ENCODE results near the gene ZFP36. TPM values are rescaled to one million over a fixed set of nuclear protein-coding genes. Genes with fewer than 3 reads are reported as not detected.

The ZFP36 gene
- polyA plus RNA-seq, 3 donors from 2014 or later, result 305 to 745 (median 318) TPM

- Mint-ChIP-seq H3K27me3 (ENCODE audit: low read depth in 3 of 3) (peaks cover 0 to 2% (median 0%) of the 10 kb centered on the region in 3 donors), H3K27ac (peak overlapping the region in 1 of 6 donors; percentile 53), H3K36me3 (peaks cover 0 to 8% (median 6%) of the 10 kb centered on the region in 3 donors), H3K4me3 (no peak overlapping the region), H3K4me1 (no peaks in the 10 kb centered on the region), H3K9me3 (no peaks in the 10 kb centered on the region)
- no peak for DNase-seq
These were observed 16.8 kb downstream of the ZFP36 start for GRCh38 chr19:39423258-39424086.

- Mint-ChIP-seq H3K36me3 (peaks cover 0 to 6% (median 5%) of the 10 kb centered on the region in 3 donors), H3K4me1 (no peaks in the 10 kb centered on the region), H3K27ac (no peak overlapping the region), H3K9me3 (no peaks in the 10 kb centered on the region), H3K4me3 (no peak overlapping the region), H3K27me3 (ENCODE audit: low read depth in 3 of 3) (peaks cover 0 to 2% (median 0%) of the 10 kb centered on the region in 3 donors)
- DNase-seq, result no peak
These were observed 18.3 kb downstream of the ZFP36 start for GRCh38 chr19:39424934-39425333.

- no peak for DNase-seq
- Mint-ChIP-seq H3K4me1 (no peaks in the 10 kb centered on the region), H3K36me3 (peaks cover 0 to 6% (median 5%) of the 10 kb centered on the region in 3 donors), H3K9me3 (no peaks in the 10 kb centered on the region), H3K27ac (peak overlapping the region in 1 of 6 donors; percentile 64), H3K4me3 (no peak overlapping the region), H3K27me3 (ENCODE audit: low read depth in 3 of 3) (peaks cover 0 to 2% (median 0%) of the 10 kb centered on the region in 3 donors)
These were observed 19.1 kb downstream of the ZFP36 start for GRCh38 chr19:39425744-39426143.

GRCh38 chr19:39426170-39426569 lies 19.5 kb downstream of the ZFP36 start:
- Mint-ChIP-seq H3K9me3 (no peaks in the 10 kb centered on the region), H3K27ac (peak overlapping the region in 3 of 6 donors; percentile 9 to 64 (median 15)), H3K4me3 (no peak overlapping the region)

GRCh38 chr19:39427707-39428106 lies 21.1 kb downstream of the ZFP36 start:
- H3K9me3 Mint-ChIP-seq, result no peaks in the 10 kb centered on the region
- peaks cover 0 to 8% (median 5%) of the 10 kb centered on the region in 3 donors for H3K36me3 Mint-ChIP-seq
- no peak for DNase-seq
- H3K27me3 Mint-ChIP-seq (ENCODE audit: low read depth in 3 of 3), result peaks cover 0 to 2% (median 0%) of the 10 kb centered on the region in 3 donors
- peaks cover 1 to 2% of the 10 kb centered on the region in 2 donors for H3K4me1 Mint-ChIP-seq
- H3K4me3 Mint-ChIP-seq, result no peak overlapping the region
- no peak overlapping the region for H3K27ac Mint-ChIP-seq

More at GRCh38 chr19:39426170-39426569, 19.5 kb downstream of the ZFP36 start:
- H3K27me3 Mint-ChIP-seq (ENCODE audit: low read depth in 3 of 3), result peaks cover 0 to 2% (median 0%) of the 10 kb centered on the region in 3 donors
- H3K4me1 Mint-ChIP-seq, result no peaks in the 10 kb centered on the region
- DNase-seq, result no peak
- peaks cover 0 to 6% (median 5%) of the 10 kb centered on the region in 3 donors for H3K36me3 Mint-ChIP-seq

- no peak overlapping the region for H3K4me3 Mint-ChIP-seq
- no peak overlapping the region for H3K27ac Mint-ChIP-seq
- no peaks in the 10 kb centered on the region for H3K27me3 Mint-ChIP-seq (ENCODE audit: low read depth in 3 of 3)
- H3K36me3 Mint-ChIP-seq, result peaks cover 4 to 16% (median 12%) of the 10 kb centered on the region in 3 donors
- DNase-seq, result no peak
- H3K9me3 Mint-ChIP-seq, result no peaks in the 10 kb centered on the region
- H3K4me1 Mint-ChIP-seq, result peaks cover 7 to 9% of the 10 kb centered on the region in 2 donors
These were observed 21.9 kb downstream of the ZFP36 start for GRCh38 chr19:39428283-39429112.

GRCh38 chr19:39430675-39431593 lies 24.3 kb downstream of the ZFP36 start:
- H3K27me3 Mint-ChIP-seq (ENCODE audit: low read depth in 3 of 3), result peaks cover 6 to 9% (median 6%) of the 10 kb centered on the region in 3 donors

GRCh38 chr19:39432677-39433025 lies 26.0 kb downstream of the ZFP36 start:
- Mint-ChIP-seq H3K4me3 (peak overlapping the region in 2 of 5 donors; percentile 33 to 44), H3K9me3 (no peaks in the 10 kb centered on the region), H3K4me1 (peaks cover 35 to 43% of the 10 kb centered on the region in 2 donors), H3K27ac (peak overlapping the region in 4 of 6 donors; percentile 10 to 82 (median 54)), H3K36me3 (peaks cover 6 to 24% (median 14%) of the 10 kb centered on the region in 3 donors), H3K27me3 (ENCODE audit: low read depth in 3 of 3) (peaks cover 13 to 18% (median 13%) of the 10 kb centered on the region in 3 donors)
- DNase-seq, result no peak

More at GRCh38 chr19:39430675-39431593, 24.3 kb downstream of the ZFP36 start:
- Mint-ChIP-seq H3K4me3 (no peak overlapping the region), H3K27ac (peak overlapping the region in 3 of 6 donors; percentile 28 to 72 (median 49)), H3K9me3 (no peaks in the 10 kb centered on the region), H3K36me3 (peaks cover 7 to 24% (median 14%) of the 10 kb centered on the region in 3 donors), H3K4me1 (peaks cover 26 to 33% of the 10 kb centered on the region in 2 donors)
- DNase-seq, result peak in 1 of 3 donors; percentile 41

GRCh38 chr19:39433480-39434079 lies 26.9 kb downstream of the ZFP36 start:
- no peak for DNase-seq
- H3K9me3 Mint-ChIP-seq, result no peaks in the 10 kb centered on the region
- H3K4me3 Mint-ChIP-seq, result peak overlapping the region in 4 of 5 donors; percentile 29 to 94 (median 55)
- peaks cover 6 to 24% (median 14%) of the 10 kb centered on the region in 3 donors for H3K36me3 Mint-ChIP-seq
- peak overlapping the region; percentile 32 to 93 (median 82) for H3K27ac Mint-ChIP-seq
- peaks cover 35 to 43% of the 10 kb centered on the region in 2 donors for H3K4me1 Mint-ChIP-seq
- H3K27me3 Mint-ChIP-seq (ENCODE audit: low read depth in 3 of 3), result peaks cover 16 to 18% (median 17%) of the 10 kb centered on the region in 3 donors

- DNase-seq, result no peak
- Mint-ChIP-seq H3K27ac (peak overlapping the region; percentile 67 to 97 (median 83)), H3K9me3 (no peaks in the 10 kb centered on the region), H3K36me3 (peaks cover 6 to 24% (median 14%) of the 10 kb centered on the region in 3 donors), H3K27me3 (ENCODE audit: low read depth in 3 of 3) (peaks cover 16 to 21% (median 17%) of the 10 kb centered on the region in 3 donors), H3K4me1 (peaks cover 35 to 43% of the 10 kb centered on the region in 2 donors), H3K4me3 (peak overlapping the region; percentile 54 to 99 (median 93))
These were observed 27.8 kb downstream of the ZFP36 start for GRCh38 chr19:39434123-39435076.

GRCh38 chr19:39435499-39436349 lies 29.1 kb downstream of the ZFP36 start, which contains the start of gene RPS16:
Gene RPS16 (minus strand): TSS chr19:39435949. CDS start chr19:39435895, 54 bp downstream.
- Mint-ChIP-seq H3K27me3 (ENCODE audit: low read depth in 3 of 3) (peaks cover 16 to 21% (median 17%) of the 10 kb centered on the region in 3 donors), H3K36me3 (peaks cover 6 to 24% (median 14%) of the 10 kb centered on the region in 3 donors), H3K4me3 (peak within 1 kb of the TSS; percentile 93 to 99 (median 95))

More at GRCh38 chr19:39435499-39436349, 29.1 kb downstream of the ZFP36 start, which contains the start of gene RPS16:
- Mint-ChIP-seq H3K9me3 (no peaks in the 10 kb centered on the region), H3K4me1 (peaks cover 35 to 43% of the 10 kb centered on the region in 2 donors), H3K27ac (peak within 1 kb of the TSS; percentile 93 to 99 (median 98))
- DNase-seq, result peak; percentile 99
